Keratinocyte (primary cell): ENCODE measurements around the gene KCNF1. TPM values are rescaled to one million over a fixed set of nuclear protein-coding genes. Genes with fewer than 3 reads are reported as not detected.
"Not testable (repeated sequence)": the region's sequence is repeated elsewhere in the genome, so short reads cannot be mapped to it uniquely, and the experiment has no call there.

Experiments
- DNase-seq: peaks from one replicate; pipeline ENCODE4 v3.0.0-alpha.2; 2011; ENCODE audit warnings: low read depth, missing footprints, low spot score
- FAIRE-seq: peaks from 2 replicates; lab custom pipeline; 2011; peaks lifted over from hg19 to GRCh38; lab: Jason Lieb, UNC
- H2AFZ ChIP-seq: 2 replicates; pipeline ENCODE4 v1.6.0; 2012; ENCODE audit warnings: low read length, control low read depth, inconsistent platforms; ENCODE audit not compliant: control insufficient read depth
- H3K27ac ChIP-seq: 2 replicates; pipeline ENCODE4 v1.5.1; 2011; ENCODE audit warnings: low read length; ENCODE audit not compliant: control insufficient read depth, insufficient read depth
- H3K27me3 ChIP-seq: 3 replicates; pipeline ENCODE4 v1.6.0; 2011; ENCODE audit warnings: low read length; ENCODE audit not compliant: control insufficient read depth, insufficient read depth; ENCODE audit errors: extremely low read depth
- H3K36me3 ChIP-seq, 2 experiments: 2 replicates in 1 of 2; 3 replicates in 1 of 2; pipeline ENCODE4 v1.5.1; 2011; ENCODE audit warnings: low read length in 2 of 2, mild to moderate bottlenecking in 1 of 2; ENCODE audit not compliant: control insufficient read depth in 2 of 2, insufficient read depth in 2 of 2; ENCODE audit errors: extremely low read depth in 1 of 2
- H3K4me1 ChIP-seq: 3 replicates; pipeline ENCODE4 v1.5.1; 2011; ENCODE audit warnings: low read length; ENCODE audit not compliant: control insufficient read depth, insufficient read depth; ENCODE audit errors: extremely low read depth
- H3K4me2 ChIP-seq: 3 replicates; pipeline ENCODE4 v1.6.0; 2011; ENCODE audit warnings: low read depth, low read length; ENCODE audit not compliant: control insufficient read depth, insufficient read depth; ENCODE audit errors: extremely low read depth
- H3K4me3 ChIP-seq, 3 experiments: fragments of 200-600 bp in 1 of 3; sonication (generic) in 1 of 3; 2 replicates in 2 of 3; 3 replicates in 1 of 3; pipeline ENCODE4 v1.5.1; 2011 to 2016; ENCODE audit warnings: low read length in 3 of 3, mild to moderate bottlenecking in 3 of 3, control low read depth in 2 of 3, inconsistent platforms in 1 of 3, low read depth in 1 of 3, mixed read lengths in 1 of 3, mixed run types in 1 of 3, moderate library complexity in 1 of 3; ENCODE audit not compliant: control insufficient read depth in 2 of 3, insufficient read depth in 2 of 3; ENCODE audit errors: extremely low read depth in 1 of 3
- H3K79me2 ChIP-seq: 2 replicates; pipeline ENCODE4 v1.6.0; 2012; ENCODE audit warnings: low read length; ENCODE audit not compliant: control insufficient read depth, insufficient read depth
- H3K9ac ChIP-seq: 3 replicates; pipeline ENCODE4 v1.6.0; 2011; ENCODE audit warnings: low read length; ENCODE audit not compliant: control insufficient read depth, insufficient read depth; ENCODE audit errors: extremely low read depth
- H3K9me1 ChIP-seq: 3 replicates; pipeline ENCODE4 v1.6.0; 2011; ENCODE audit warnings: low read length; ENCODE audit not compliant: control insufficient read depth, insufficient read depth; ENCODE audit errors: extremely low read depth
- H3K9me3 ChIP-seq: 2 replicates; pipeline ENCODE4 v1.5.1; 2012; ENCODE audit warnings: low read depth, low read length; ENCODE audit not compliant: control insufficient read depth
- H4K20me1 ChIP-seq: 3 replicates; pipeline ENCODE4 v1.6.0; 2011; ENCODE audit warnings: low read length; ENCODE audit not compliant: control insufficient read depth, insufficient read depth; ENCODE audit errors: extremely low read depth
- EZH2 ChIP-seq: IDR thresholded peaks from one replicate; pipeline ENCODE4 v1.6.1; 2012; ENCODE audit warnings: inconsistent platforms, mild to moderate bottlenecking, low read length, moderate library complexity
- dilution Hi-C: fragments of 300-500 bp; cut with MboI; formaldehyde crosslinking; loops from one replicate; pipeline ENCODE4 v1.7.0; 2020; ENCODE audit warnings: low sequenced_read_pairs; ENCODE audit not compliant: extremely low pct_ligation_motif_present
- polyA plus RNA-seq, 5 experiments: library from polyadenylated mRNA; depleted of rRNA in 3 of 5; stranded (reverse) in 3 of 5; stranded (forward) in 1 of 5; unstranded in 1 of 5; fragments of >200 nt; gene quantifications; 1 replicate in 1 of 5; 2 replicates in 3 of 5; 3 replicates in 1 of 5; pipeline versions ENCODE4 v1.2.1 to v1.2.3, GENCODE V29; 2011 to 2012; ENCODE audit warnings: missing spikeins in 2 of 5, low read depth in 1 of 5, low replicate concordance in 1 of 5
- TF ChIP-seq, protein P1 (sequence below), 3 experiments: IDR thresholded peaks in 1 of 3; conservative IDR thresholded peaks in 1 of 3; optimal IDR thresholded peaks in 1 of 3; 2 replicates in 2 of 3; 3 replicates in 1 of 3; pipeline versions ENCODE3 to v1.5.1; 2011; ENCODE audit warnings: low read length in 3 of 3, mild to moderate bottlenecking in 3 of 3, moderate library complexity in 2 of 3, control low read depth in 1 of 3, inconsistent platforms in 1 of 3; ENCODE audit not compliant: insufficient read depth in 2 of 3; ENCODE audit errors: extremely low read depth in 1 of 3

Gene KCNF1
- polyA plus RNA-seq, 1 donor (not counting 4 experiments of a cell fraction or from before 2014, with no cell fraction given) = 0.05 TPM

DNA sequence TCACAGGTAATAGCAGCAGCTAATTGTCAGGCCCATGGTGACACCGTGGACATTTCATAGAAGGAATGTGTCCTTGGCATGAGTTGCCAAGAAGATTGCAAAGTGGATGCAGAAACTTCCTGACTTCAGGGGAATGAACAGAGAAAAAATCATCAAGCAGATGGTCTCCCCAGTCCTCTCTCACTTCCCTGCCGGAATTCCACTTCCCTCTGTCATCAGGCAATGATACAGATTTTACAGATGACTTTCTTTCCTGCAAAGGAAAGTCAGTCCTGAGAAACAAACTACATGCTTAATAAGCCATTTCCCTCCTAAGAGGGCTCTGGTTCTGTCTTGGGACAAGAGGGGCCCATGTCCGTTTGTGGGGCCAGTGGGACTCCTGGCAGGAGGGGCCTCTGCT is 45.7 kb downstream of the KCNF1 start:
- Histone ChIP-seq H3K4me1 (peaks cover 10% of the 10 kb centered on the region), H3K27me3 (no peaks in the 10 kb centered on the region), H3K9ac (no peak overlapping the region), H3K27ac (no peak overlapping the region), H3K79me2 (no peaks in the 10 kb centered on the region), H3K4me3 (no peak overlapping the region), H2AFZ (no peak overlapping the region), H4K20me1 (no peaks in the 10 kb centered on the region), H3K36me3 (no peaks in the 10 kb centered on the region), H3K9me1 (no peaks in the 10 kb centered on the region), H3K4me2 (no peak overlapping the region), H3K9me3 (no peaks in the 10 kb centered on the region)
- FAIRE-seq (no peak), DNase-seq (no peak)
- dilution Hi-C loops = no loop called here
- TF ChIP-seq, protein P1, sequence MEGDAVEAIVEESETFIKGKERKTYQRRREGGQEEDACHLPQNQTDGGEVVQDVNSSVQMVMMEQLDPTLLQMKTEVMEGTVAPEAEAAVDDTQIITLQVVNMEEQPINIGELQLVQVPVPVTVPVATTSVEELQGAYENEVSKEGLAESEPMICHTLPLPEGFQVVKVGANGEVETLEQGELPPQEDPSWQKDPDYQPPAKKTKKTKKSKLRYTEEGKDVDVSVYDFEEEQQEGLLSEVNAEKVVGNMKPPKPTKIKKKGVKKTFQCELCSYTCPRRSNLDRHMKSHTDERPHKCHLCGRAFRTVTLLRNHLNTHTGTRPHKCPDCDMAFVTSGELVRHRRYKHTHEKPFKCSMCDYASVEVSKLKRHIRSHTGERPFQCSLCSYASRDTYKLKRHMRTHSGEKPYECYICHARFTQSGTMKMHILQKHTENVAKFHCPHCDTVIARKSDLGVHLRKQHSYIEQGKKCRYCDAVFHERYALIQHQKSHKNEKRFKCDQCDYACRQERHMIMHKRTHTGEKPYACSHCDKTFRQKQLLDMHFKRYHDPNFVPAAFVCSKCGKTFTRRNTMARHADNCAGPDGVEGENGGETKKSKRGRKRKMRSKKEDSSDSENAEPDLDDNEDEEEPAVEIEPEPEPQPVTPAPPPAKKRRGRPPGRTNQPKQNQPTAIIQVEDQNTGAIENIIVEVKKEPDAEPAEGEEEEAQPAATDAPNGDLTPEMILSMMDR (optimal IDR thresholded peaks at IDR 0.05 in 1 of 3, IDR thresholded peaks at IDR 0.05 in 1 of 3, conservative IDR thresholded peaks at IDR 0.05 in 1 of 3; ENCODE audit: extremely low read depth in 1 of 3, insufficient read depth in 2 of 3, low read length in 3 of 3) = no peak
- no peak for TF ChIP-seq EZH2

DNA sequence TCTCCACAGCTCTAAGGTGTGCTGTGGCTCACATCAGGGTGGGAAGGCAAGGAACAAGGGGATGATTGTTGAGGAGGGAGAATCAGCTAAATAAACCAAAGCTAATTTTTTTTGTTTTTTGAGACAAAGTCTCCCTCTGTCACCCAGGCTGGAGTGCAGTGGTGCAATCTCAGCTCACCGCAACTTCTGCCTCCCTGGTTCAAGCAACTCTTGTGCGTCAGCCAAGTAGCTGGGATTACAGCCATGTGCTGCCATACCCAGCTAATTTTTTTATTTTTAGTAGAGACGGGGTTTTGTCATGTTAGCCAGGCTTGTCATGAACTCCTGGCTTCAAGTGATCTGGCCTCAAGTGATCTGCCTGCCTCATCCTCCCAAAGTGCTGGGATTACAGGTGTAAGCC is 46.7 kb downstream of the KCNF1 start:
- H3K27me3 ChIP-seq, H2AFZ ChIP-seq, DNase-seq, H3K36me3 ChIP-seq, H4K20me1 ChIP-seq, FAIRE-seq, H3K4me2 ChIP-seq, H3K9me3 ChIP-seq, H3K79me2 ChIP-seq, H3K4me3 ChIP-seq, H3K9me1 ChIP-seq, dilution Hi-C loops, H3K9ac ChIP-seq, H3K27ac ChIP-seq: not testable (repeated sequence)
- peaks cover 10% of the 10 kb centered on the region for H3K4me1 ChIP-seq
